Measurements from ENCODE around the gene ABCB11.
"Not testable (repeated sequence)": the region's sequence is repeated elsewhere in the genome, so short reads cannot be mapped to it uniquely, and the experiment has no call there.

The ABCB11 gene

DNA sequence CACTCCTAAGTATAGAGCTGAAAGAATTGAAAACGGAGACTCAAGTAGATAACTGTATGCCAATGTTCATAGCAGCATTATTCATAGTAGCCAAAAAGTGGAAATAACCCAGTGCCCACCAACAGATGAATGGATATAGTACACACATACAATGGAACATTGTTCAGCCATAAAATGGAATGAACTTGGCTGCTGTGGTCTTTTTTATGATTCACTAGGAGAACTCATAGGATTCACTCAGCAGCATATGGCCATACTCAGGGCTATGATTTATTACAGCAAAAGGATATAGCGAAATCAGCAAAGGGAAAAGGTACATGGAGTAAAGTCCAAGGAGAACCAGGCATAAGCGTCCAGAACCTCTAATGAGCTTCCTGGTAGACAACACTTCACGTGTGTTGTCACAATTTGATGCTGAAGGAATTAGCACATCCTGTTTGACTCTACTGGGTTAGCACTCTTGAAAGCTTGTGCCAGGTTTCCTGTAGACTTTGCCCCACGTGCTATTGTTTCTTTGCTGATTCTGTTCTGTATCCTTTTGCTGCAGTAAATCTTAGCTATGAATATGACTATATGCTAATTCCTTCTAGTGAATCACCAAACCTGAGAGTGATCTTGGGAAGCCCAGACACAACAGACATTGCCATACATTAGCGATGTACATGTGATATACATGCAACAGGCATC lies 156.6 kb downstream of the ABCB11 start:
- DNase-seq = no peak

DNA sequence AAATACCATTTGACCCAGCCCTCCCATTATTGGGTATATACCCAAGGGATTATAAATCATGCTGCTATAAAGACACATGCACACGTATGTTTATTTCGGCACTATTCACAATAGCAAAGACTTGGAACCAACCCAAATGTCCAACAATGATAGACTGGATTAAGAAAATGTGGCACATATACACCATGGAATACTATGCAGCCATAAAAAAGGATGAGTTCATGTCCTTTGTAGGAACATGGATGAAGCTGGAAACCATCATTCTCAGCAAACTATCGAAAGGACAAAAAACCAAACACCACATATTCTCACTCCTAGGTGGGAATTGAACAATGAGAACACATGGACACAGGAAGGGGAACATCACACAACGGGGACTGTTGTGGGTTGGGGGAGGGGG lies 160.3 kb downstream of the ABCB11 start:
- not testable (repeated sequence) for DNase-seq
